HTERT RPE-1 (cell line): ENCODE measurements around the gene NADSYN1.
"Not testable (repeated sequence)": the region's sequence is repeated elsewhere in the genome, so short reads cannot be mapped to it uniquely, and the experiment has no call there.

Experiments used
- in situ Hi-C: fragments of 300-500 bp; cut with MboI; formaldehyde crosslinking; loops from 4 replicates; pipeline ENCODE4 v1.14.3; 2020; ENCODE audit warnings: low sequenced_read_pairs

NADSYN1 gene

GRCh38 chr11:71518506-71519471 is 65.8 kb downstream of the NADSYN1 start:
- in situ Hi-C loops = no loop called here

GRCh38 chr11:71519546-71519945 is 66.5 kb downstream of the NADSYN1 start:
- in situ Hi-C loops = no loop called here

GRCh38 chr11:71525188-71525937 is 72.4 kb downstream of the NADSYN1 start:
- in situ Hi-C loops = no loop called here

- in situ Hi-C loops = no loop called here
Measured at GRCh38 chr11:71525938-71526495, 73.0 kb downstream of the NADSYN1 start.

GRCh38 chr11:71526796-71527575 is 74.0 kb downstream of the NADSYN1 start, which contains the start of gene KRTAP5-7:
Gene KRTAP5-7 (plus strand): TSS chr11:71527267. CDS start chr11:71527301, 34 bp downstream.
- in situ Hi-C loops = not testable (repeated sequence)

- in situ Hi-C loops = no loop called here
Measured at GRCh38 chr11:71527576-71528210, 74.7 kb downstream of the NADSYN1 start.

GRCh38 chr11:71530602-71531001 is 77.6 kb downstream of the NADSYN1 start:
- in situ Hi-C loops = no loop called here

- in situ Hi-C loops = no loop called here
Measured at GRCh38 chr11:71532036-71532610, 79.1 kb downstream of the NADSYN1 start.

- in situ Hi-C loops = not testable (repeated sequence)
Measured at GRCh38 chr11:71534711-71535608, 82.0 kb downstream of the NADSYN1 start.

GRCh38 chr11:71535825-71536224 is 82.8 kb downstream of the NADSYN1 start:
- in situ Hi-C loops = no loop called here

GRCh38 chr11:71537537-71537936 is 84.5 kb downstream of the NADSYN1 start:
- in situ Hi-C loops = no loop called here

- in situ Hi-C loops = not testable (repeated sequence)
Measured at GRCh38 chr11:71537977-71538665, 85.1 kb downstream of the NADSYN1 start, which contains the start of gene KRTAP5-8. Gene KRTAP5-8 (plus strand): TSS chr11:71538025. CDS start chr11:71538056, 31 bp downstream.

GRCh38 chr11:71538666-71538990 is 85.6 kb downstream of the NADSYN1 start:
- in situ Hi-C loops = no loop called here

- in situ Hi-C loops = no loop called here
Measured at GRCh38 chr11:71539017-71539416, 86.0 kb downstream of the NADSYN1 start.

- in situ Hi-C loops = not testable (repeated sequence)
Measured at GRCh38 chr11:71539971-71540370, 87.0 kb downstream of the NADSYN1 start.

GRCh38 chr11:71540521-71541304 is 87.7 kb downstream of the NADSYN1 start:
- in situ Hi-C loops = not testable (repeated sequence)

- in situ Hi-C loops = no loop called here
Measured at GRCh38 chr11:71542382-71542781, 89.4 kb downstream of the NADSYN1 start.
